HT-29 (cell line): Measurements from ENCODE around the gene RARA. TPM values are rescaled to one million over a fixed set of nuclear protein-coding genes. Genes with fewer than 3 reads are reported as not detected.

Experiments
- DNase-seq: peaks from one replicate; pipeline ENCODE4 v3.0.0-alpha.2; 2015; ENCODE audit warnings: low spot score
- total RNA-seq: library from RNA; depleted of rRNA; stranded (reverse); fragments of >200 nt; shearing (Covaris generic); gene quantifications from 2 replicates; pipeline ENCODE4 v1.2.3, GENCODE V29; 2014

Gene RARA
- total RNA-seq, 1 experiment from 2014 or later: 44.5 TPM

GRCh38 chr17:40345161-40345993, 36.4 kb downstream of the RARA start:
- peak; percentile 83 for DNase-seq

DNA sequence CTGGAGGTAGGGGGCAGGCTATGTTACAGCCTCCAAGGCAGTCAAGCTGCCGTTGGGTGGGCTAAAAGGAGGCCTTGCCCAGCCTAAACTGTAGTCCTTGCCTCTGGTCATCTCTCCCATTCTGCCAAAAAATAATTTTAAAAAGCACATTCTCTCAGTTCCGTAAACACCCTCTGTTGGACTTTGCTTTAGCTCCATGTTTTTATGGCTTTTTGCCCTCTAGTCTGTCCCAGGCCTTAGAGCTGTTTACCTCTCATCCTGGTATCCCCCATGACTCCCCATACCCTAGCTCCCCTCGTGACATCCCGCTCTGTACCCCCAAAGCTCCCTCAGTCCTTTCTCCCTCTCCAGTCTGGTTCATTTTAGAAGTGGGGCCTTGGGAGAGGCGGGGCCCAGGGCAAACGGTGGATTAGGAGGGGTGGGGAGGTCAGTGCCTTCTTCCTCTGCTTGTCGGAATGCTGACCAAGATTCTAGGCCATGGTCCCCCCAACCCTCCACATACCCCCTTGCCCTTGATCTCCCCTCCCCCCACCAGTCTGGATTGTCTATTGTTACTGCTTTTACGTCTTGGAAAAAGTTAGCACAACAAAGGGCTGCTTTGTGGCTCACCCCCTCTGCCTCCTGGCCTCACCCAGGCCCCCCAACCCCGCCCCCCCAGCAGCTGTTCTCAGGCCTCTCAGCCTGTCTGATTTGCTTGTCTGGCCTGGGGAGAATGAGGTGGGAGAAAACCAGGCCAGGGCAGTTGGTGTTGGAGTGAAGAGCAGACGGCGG, 37.2 kb downstream of the RARA start:
- no peak for DNase-seq

GRCh38 chr17:40346765-40347158, 37.8 kb downstream of the RARA start:
- DNase-seq: no peak

- DNase-seq: no peak
These were observed 38.5 kb downstream of the RARA start for GRCh38 chr17:40347319-40348135.

- DNase-seq: no peak
These were observed 39.1 kb downstream of the RARA start for GRCh38 chr17:40348136-40348504.

GRCh38 chr17:40348562-40349476, 39.8 kb downstream of the RARA start:
- no peak for DNase-seq

- DNase-seq: no peak
These were observed 40.5 kb downstream of the RARA start for GRCh38 chr17:40349477-40349894.

DNA sequence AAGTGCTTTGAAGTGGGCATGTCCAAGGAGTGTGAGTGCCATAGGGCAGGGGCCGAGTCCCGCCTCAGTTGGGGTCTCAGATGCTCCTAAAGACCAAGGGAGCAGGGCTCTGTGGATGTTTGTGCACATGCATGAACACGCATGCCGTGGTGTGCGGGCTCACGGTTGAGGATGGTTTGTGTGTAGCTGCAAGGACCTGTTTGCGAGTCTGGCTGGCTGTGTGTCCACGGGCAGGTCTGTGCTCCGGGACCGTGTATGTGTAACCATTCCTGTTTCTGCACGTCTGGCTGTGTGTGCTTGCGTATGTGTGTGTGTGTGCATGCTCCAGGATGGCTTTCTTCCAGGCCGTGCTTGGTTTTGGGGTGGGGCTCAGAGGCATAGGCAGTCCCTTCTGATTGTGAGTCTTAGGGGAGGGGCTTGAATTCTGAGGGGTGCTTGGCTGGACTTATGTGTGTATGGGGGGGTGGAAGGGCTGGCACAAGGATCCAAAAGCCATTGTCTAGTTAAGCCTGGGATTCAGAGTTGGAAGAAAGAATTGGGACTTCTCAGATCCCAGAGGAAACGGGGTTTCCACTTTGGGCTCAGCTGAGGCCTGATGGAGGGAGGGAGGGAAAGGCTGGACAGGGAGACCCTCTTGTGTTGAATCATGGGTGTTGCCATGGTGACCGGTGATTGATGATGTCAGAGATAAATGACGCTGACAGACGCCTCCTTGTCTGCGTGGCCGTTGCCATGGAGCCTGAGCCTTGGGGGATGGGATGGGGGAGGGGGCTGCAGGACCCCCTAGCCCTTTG, 41.1 kb downstream of the RARA start:
- no peak for DNase-seq

DNA sequence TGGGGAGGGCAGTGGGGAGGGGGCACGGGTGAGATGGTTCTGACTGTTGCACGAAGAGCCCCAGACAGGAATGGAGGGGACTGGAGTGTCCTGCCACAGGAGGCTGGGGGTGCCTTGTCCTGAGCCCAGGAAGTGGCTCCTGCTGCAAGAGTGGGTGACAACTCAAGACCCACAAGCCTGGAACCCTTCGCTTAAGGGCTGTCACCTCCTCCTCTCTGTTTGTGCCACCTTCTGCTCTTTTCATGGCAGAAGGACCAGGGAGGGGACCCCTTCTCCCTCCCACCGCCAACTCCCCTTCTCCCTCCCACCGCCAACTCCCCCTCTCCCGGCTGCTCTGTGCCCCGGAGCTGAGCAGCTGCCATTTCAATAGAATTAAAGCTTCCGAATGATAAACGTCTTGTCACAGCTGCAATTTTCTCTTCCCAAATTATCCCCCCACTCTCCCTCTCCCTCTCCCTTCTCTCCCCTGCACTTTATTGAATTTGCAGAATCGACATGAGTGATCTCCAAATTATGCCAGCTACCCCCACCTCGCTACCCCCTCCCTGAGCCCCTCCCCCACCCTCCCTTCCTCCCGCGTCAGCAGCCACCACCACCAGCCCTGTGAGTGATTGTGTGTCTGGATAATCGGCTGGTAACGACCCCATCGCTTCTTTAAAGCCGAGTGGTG, 41.8 kb downstream of the RARA start:
- DNase-seq: no peak

DNA sequence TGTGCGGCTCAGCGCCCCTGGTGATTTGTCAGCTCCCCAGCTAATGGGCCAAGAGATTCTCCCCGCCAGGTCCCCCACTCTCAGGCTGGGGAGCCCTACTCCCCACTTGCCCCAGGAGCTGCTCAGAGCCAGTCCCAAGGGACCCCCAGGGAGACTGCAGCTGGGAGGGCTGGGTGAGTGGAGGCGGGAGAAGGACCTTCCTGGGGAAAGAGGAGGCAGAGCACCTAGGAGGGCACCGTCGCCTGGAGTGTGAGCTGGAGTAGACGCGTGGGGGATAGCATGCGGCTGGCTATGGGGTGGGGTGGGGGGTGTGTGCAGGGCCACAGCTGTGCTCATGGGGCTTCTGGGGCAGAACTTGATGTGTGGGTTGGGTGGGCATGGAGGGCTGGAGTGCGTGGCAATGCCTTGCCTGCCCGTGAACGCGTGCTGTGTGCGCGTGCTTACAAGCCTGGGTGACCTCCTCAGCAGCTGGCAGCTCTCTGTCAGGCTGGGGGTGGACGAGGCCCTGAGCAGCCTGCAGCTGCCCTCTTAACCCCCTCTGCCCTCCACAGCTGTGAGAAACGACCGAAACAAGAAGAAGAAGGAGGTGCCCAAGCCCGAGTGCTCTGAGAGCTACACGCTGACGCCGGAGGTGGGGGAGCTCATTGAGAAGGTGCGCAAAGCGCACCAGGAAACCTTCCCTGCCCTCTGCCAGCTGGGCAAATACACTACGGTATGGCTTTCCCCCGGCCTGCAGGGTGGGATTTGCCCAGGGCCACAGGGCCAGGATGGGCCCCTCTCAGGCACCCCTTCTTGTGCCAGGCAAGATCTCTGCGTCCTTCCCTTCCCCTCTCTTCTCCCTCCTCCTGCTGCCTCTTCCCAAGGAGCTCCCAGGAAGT, 42.6 kb downstream of the RARA start:
- no peak for DNase-seq

- no peak for DNase-seq
These were observed 43.3 kb downstream of the RARA start for GRCh38 chr17:40352237-40352778.

- no peak for DNase-seq
These were observed 43.9 kb downstream of the RARA start for GRCh38 chr17:40352779-40353394.

DNA sequence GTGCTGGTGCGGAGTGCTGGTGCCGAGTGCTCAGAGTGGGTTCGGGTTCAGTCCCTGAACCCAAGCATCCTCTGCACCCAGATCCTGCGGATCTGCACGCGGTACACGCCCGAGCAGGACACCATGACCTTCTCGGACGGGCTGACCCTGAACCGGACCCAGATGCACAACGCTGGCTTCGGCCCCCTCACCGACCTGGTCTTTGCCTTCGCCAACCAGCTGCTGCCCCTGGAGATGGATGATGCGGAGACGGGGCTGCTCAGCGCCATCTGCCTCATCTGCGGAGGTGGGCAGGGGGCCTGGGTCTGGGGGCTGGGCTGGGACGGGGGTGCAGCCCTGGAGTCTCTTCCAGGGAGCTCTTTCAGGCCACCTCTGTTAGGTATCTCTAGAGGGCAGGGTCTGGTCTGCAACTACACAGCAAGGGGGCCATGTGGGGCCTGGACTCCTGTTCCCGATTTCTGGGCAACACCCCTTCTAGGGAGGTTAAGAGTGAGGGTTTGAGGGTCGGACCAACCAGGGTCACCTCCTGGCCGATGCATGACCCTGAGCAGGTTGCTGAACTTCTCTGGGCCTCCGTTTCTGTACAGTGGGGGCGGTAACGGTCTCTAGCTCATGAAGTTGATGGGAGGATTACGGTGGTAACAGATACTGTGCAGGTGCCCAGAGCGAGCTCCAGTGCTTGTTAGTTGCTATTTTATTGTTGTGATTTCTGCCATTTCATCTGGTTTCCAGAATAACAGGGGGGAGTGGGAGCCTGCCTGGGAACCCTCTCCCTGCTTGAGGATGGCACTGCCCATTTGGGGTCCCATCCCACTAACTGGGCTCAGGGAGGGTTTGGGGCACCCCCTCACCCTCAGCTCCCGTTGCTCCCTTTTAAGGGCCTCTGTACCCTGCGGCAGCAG, 45.5 kb downstream of the RARA start:
- DNase-seq: no peak

GRCh38 chr17:40355123-40355803, 46.3 kb downstream of the RARA start:
- peak; percentile 73 for DNase-seq

DNA sequence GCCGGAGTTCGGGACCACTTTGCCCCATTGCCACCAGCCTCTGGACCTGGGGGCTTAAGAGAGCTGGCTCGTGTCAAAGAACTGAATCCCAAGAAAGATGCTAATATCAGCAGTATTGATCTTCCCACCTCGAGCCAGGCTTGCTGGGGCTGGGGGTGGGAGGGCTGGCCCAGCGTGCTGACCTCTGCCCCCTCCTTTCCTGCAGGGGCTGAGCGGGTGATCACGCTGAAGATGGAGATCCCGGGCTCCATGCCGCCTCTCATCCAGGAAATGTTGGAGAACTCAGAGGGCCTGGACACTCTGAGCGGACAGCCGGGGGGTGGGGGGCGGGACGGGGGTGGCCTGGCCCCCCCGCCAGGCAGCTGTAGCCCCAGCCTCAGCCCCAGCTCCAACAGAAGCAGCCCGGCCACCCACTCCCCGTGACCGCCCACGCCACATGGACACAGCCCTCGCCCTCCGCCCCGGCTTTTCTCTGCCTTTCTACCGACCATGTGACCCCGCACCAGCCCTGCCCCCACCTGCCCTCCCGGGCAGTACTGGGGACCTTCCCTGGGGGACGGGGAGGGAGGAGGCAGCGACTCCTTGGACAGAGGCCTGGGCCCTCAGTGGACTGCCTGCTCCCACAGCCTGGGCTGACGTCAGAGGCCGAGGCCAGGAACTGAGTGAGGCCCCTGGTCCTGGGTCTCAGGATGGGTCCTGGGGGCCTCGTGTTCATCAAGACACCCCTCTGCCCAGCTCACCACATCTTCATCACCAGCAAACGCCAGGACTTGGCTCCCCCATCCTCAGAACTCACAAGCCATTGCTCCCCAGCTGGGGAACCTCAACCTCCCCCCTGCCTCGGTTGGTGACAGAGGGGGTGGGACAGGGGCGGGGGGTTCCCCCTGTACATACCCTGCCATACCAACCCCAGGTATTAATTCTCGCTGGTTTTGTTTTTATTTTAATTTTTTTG, 47.1 kb downstream of the RARA start:
- DNase-seq: no peak
